MM.1S (cell line): ENCODE measurements around the gene VRK3.

Experiments
- DNase-seq: peaks from one replicate; pipeline ENCODE4 v3.0.0-alpha.2; 2015
- H2AFZ ChIP-seq: fragments of 300-600 bp; sonication (generic); 2 replicates; pipeline ENCODE4 v1.6.0; 2016; ENCODE audit warnings: antibody characterized with exemption, low read length
- H3F3A ChIP-seq: fragments of 300-600 bp; sonication (generic); 2 replicates; pipeline ENCODE4 v1.6.1; 2016; ENCODE audit warnings: mild to moderate bottlenecking, antibody characterized with exemption, low read length, moderate library complexity, mixed read lengths; ENCODE audit not compliant: insufficient read depth
- H3K27ac ChIP-seq: fragments of 300-600 bp; sonication (generic); 2 replicates; pipeline ENCODE4 v1.5.1; 2016; ENCODE audit warnings: mild to moderate bottlenecking, low read length
- H3K27me3 ChIP-seq: fragments of 300-600 bp; sonication (generic); replicated peaks from 2 replicates; pipeline ENCODE4 v1.6.0; 2016; ENCODE audit warnings: low read length; ENCODE audit not compliant: insufficient read depth
- H3K36me3 ChIP-seq: fragments of 300-600 bp; sonication (generic); replicated peaks from 2 replicates; pipeline ENCODE4 v1.6.1; 2016; ENCODE audit warnings: mild to moderate bottlenecking, low read length, mixed read lengths; ENCODE audit not compliant: insufficient read depth
- H3K4me1 ChIP-seq: fragments of 300-600 bp; sonication (generic); 2 replicates; pipeline ENCODE4 v1.6.1; 2016; ENCODE audit warnings: low read length, mixed read lengths
- H3K4me2 ChIP-seq: fragments of 300-600 bp; sonication (generic); 2 replicates; pipeline ENCODE4 v1.6.0; 2016; ENCODE audit warnings: low read depth, low read length
- H3K4me3 ChIP-seq: fragments of 300-600 bp; sonication (generic); 2 replicates; pipeline ENCODE4 v1.5.1; 2016; ENCODE audit warnings: low read length, mixed read lengths
- H3K79me2 ChIP-seq: fragments of 300-600 bp; sonication (generic); 2 replicates; pipeline ENCODE4 v1.6.1; 2016; ENCODE audit warnings: mixed run types, low read length, mixed read lengths
- H3K9ac ChIP-seq: fragments of 300-600 bp; sonication (generic); 2 replicates; pipeline ENCODE4 v1.6.1; 2016; ENCODE audit warnings: low read length, mixed read lengths
- H3K9me2 ChIP-seq: fragments of 300-600 bp; sonication (generic); replicated peaks from 2 replicates; pipeline ENCODE4 v1.6.1; 2016; ENCODE audit warnings: mild to moderate bottlenecking, low read length, mixed read lengths; ENCODE audit not compliant: insufficient read depth
- H3K9me3 ChIP-seq: fragments of 300-600 bp; sonication (generic); replicated peaks from 2 replicates; pipeline ENCODE4 v1.6.1; 2016; ENCODE audit warnings: mild to moderate bottlenecking, low read length, mixed read lengths; ENCODE audit not compliant: insufficient read depth
- H4K20me1 ChIP-seq: fragments of 300-600 bp; sonication (generic); 2 replicates; pipeline ENCODE4 v1.6.1; 2016; ENCODE audit warnings: mild to moderate bottlenecking, low read length, moderate library complexity, mixed read lengths; ENCODE audit not compliant: insufficient read depth
- CTCF ChIP-seq: fragments of 300-600 bp; sonication (generic); IDR thresholded peaks from 2 replicates; pipeline ENCODE4 v1.5.1; 2016; ENCODE audit warnings: antibody characterized with exemption, low read length, mixed read lengths
- EZH2 ChIP-seq: fragments of 300-600 bp; sonication (generic); optimal IDR thresholded peaks from 2 replicates; pipeline ENCODE3; 2017; ENCODE audit warnings: low read depth, mild to moderate bottlenecking, antibody characterized with exemption, low read length, mixed read lengths
- EZH2phosphoT487 ChIP-seq: fragments of 300-600 bp; sonication (generic); IDR thresholded peaks from 2 replicates; pipeline ENCODE4 v1.6.1; 2018; ENCODE audit warnings: antibody characterized with exemption, low read length

The VRK3 gene

GRCh38 chr19:50020481-50020880 lies 4.7 kb downstream of the VRK3 start:
- no peak for DNase-seq
- Histone ChIP-seq H3K9ac (no peak overlapping the region), H3K4me2 (no peak overlapping the region), H3K9me2 (no peaks in the 10 kb centered on the region), H3K4me3 (no peak overlapping the region), H3K36me3 (no peaks in the 10 kb centered on the region), H3K27me3 (no peaks in the 10 kb centered on the region), H3F3A (no peaks in the 10 kb centered on the region), H2AFZ (no peak overlapping the region), H3K9me3 (no peaks in the 10 kb centered on the region), H3K27ac (no peak overlapping the region), H3K4me1 (no peaks in the 10 kb centered on the region), H3K79me2 (peaks cover 45% of the 10 kb centered on the region), H4K20me1 (no peaks in the 10 kb centered on the region)
- TF ChIP-seq EZH2, result no peak
- TF ChIP-seq EZH2phosphoT487, result no peak
- no peak for TF ChIP-seq CTCF

GRCh38 chr19:50016225-50016807 lies 8.9 kb downstream of the VRK3 start:
- H3K9ac ChIP-seq, result no peak overlapping the region
- H3K27ac ChIP-seq, result no peak overlapping the region
- H4K20me1 ChIP-seq, result no peaks in the 10 kb centered on the region
- H3K4me1 ChIP-seq, result no peaks in the 10 kb centered on the region
- peaks cover 7% of the 10 kb centered on the region; the same call in 1 of the 2 replicates for H3K79me2 ChIP-seq
- H3K27me3 ChIP-seq, result no peaks in the 10 kb centered on the region
- no peak for DNase-seq
- TF ChIP-seq CTCF (no peak), EZH2 (no peak), EZH2phosphoT487 (no peak)
- H3K9me2 ChIP-seq, result no peaks in the 10 kb centered on the region
- H3K36me3 ChIP-seq, result no peaks in the 10 kb centered on the region
- no peaks in the 10 kb centered on the region for H3F3A ChIP-seq
- H2AFZ ChIP-seq, result no peak overlapping the region
- no peak overlapping the region for H3K4me2 ChIP-seq
- H3K4me3 ChIP-seq, result no peak overlapping the region
- H3K9me3 ChIP-seq, result no peaks in the 10 kb centered on the region

- no peak for DNase-seq
- H3K9me2 ChIP-seq, result no peaks in the 10 kb centered on the region
- H3K27me3 ChIP-seq, result no peaks in the 10 kb centered on the region
- H3K79me2 ChIP-seq, result no peaks in the 10 kb centered on the region
- TF ChIP-seq CTCF, result no peak
- no peak for TF ChIP-seq EZH2phosphoT487
- no peak for TF ChIP-seq EZH2
- H3F3A ChIP-seq, result no peaks in the 10 kb centered on the region
- H3K27ac ChIP-seq, result no peak overlapping the region
- H3K9me3 ChIP-seq, result no peaks in the 10 kb centered on the region
- H4K20me1 ChIP-seq, result no peaks in the 10 kb centered on the region
- no peak overlapping the region for H3K4me3 ChIP-seq
- H3K9ac ChIP-seq, result no peak overlapping the region
- H3K36me3 ChIP-seq, result 0 out of 2 replicates have a peak, but pooled peaks cover 3% of the 10 kb centered on the region
- no peak overlapping the region for H2AFZ ChIP-seq
- H3K4me2 ChIP-seq, result no peak overlapping the region
- peaks cover 17% of the 10 kb centered on the region for H3K4me1 ChIP-seq
These were observed 16.6 kb downstream of the VRK3 start for GRCh38 chr19:50008532-50008931.
